Myometrial cell (primary cell): Measurements from ENCODE around the gene LHX2. TPM values are rescaled to one million over a fixed set of nuclear protein-coding genes. Genes with fewer than 3 reads are reported as not detected.

Experiments used
- total RNA-seq: library from RNA; depleted of rRNA; stranded (reverse); fragments of >200 nt; gene quantifications from 2 replicates; pipeline ENCODE4 v1.2.3, GENCODE V29; 2015

Gene LHX2
- not detected in 2 replicates for total RNA-seq

GRCh38 chr9:124011460-124012301, at the start of gene LHX2:
LHX2 (plus strand) TSS chr9:124011768; CDS start chr9:124012349, 581 bp downstream.

Other genes with a start within 250 kb of the LHX2 start
- gene DENND1A, start 81.6 kb upstream of the LHX2 start, total RNA-seq = 22.2 and 22.8 TPM in 2 replicates
- 23.4 and 34.9 TPM in 2 replicates for gene NEK6, start 246.2 kb downstream of the LHX2 start, total RNA-seq